GM23338 (cell line): ENCODE measurements around the gene ANKRD66.

Experiments used
- CREB1 ChIP-seq: fragments of 250-450 bp; sonication (Bioruptor Pico); IDR thresholded peaks from 2 replicates; pipeline ENCODE4 v1.5.0; 2020; ENCODE audit warnings: low read depth, mild to moderate bottlenecking, moderate library complexity
- EZH2 ChIP-seq: fragments of 200-600 bp; sonication (generic); IDR thresholded peaks from one replicate; pipeline ENCODE4 v1.8.0; 2017; ENCODE audit warnings: antibody characterized with exemption, mild to moderate bottlenecking, low read depth; ENCODE audit not compliant: unreplicated experiment
- EZH2phosphoT487 ChIP-seq: fragments of 200-600 bp; sonication (generic); IDR thresholded peaks from one replicate; pipeline ENCODE4 v1.8.1; 2018; ENCODE audit warnings: antibody characterized with exemption; ENCODE audit not compliant: unreplicated experiment
- JUNB ChIP-seq: IDR thresholded peaks from one replicate; pipeline ENCODE4 v1.6.1; 2016; ENCODE audit warnings: antibody characterized with exemption; ENCODE audit not compliant: unreplicated experiment
- NANOG ChIP-seq: IDR thresholded peaks from 2 replicates; pipeline ENCODE4 v1.6.1; 2016; ENCODE audit warnings: antibody characterized with exemption, borderline replicate concordance
- POLR2AphosphoS5 ChIP-seq: IDR thresholded peaks from 2 replicates; pipeline ENCODE4 v1.6.1; 2016; ENCODE audit warnings: antibody characterized with exemption, low read depth
- REST ChIP-seq: IDR thresholded peaks from one replicate; pipeline ENCODE4 v1.6.1; 2018; ENCODE audit warnings: antibody characterized with exemption; ENCODE audit not compliant: unreplicated experiment
- TF ChIP-seq, protein P1 (sequence below), 2 experiments: fragments of 200-600 bp in 1 of 2; sonication (generic) in 1 of 2; conservative IDR thresholded peaks; 2 replicates each; pipeline versions ENCODE4 v1.5.1 to v1.6.1; 2016 to 2017; ENCODE audit warnings: antibody characterized with exemption in 2 of 2, low read depth in 2 of 2, mild to moderate bottlenecking in 2 of 2, moderate library complexity in 1 of 2
- TF ChIP-seq, protein P2 (sequence below): IDR thresholded peaks from 2 replicates; pipeline ENCODE4 v1.6.1; 2016; ENCODE audit warnings: antibody characterized with exemption

GRCh38 chr6:46711491-46711890 is 35.2 kb upstream of the ANKRD66 start:
- TF ChIP-seq, protein P1, sequence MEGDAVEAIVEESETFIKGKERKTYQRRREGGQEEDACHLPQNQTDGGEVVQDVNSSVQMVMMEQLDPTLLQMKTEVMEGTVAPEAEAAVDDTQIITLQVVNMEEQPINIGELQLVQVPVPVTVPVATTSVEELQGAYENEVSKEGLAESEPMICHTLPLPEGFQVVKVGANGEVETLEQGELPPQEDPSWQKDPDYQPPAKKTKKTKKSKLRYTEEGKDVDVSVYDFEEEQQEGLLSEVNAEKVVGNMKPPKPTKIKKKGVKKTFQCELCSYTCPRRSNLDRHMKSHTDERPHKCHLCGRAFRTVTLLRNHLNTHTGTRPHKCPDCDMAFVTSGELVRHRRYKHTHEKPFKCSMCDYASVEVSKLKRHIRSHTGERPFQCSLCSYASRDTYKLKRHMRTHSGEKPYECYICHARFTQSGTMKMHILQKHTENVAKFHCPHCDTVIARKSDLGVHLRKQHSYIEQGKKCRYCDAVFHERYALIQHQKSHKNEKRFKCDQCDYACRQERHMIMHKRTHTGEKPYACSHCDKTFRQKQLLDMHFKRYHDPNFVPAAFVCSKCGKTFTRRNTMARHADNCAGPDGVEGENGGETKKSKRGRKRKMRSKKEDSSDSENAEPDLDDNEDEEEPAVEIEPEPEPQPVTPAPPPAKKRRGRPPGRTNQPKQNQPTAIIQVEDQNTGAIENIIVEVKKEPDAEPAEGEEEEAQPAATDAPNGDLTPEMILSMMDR (conservative IDR thresholded peaks at IDR 0.05; ENCODE audit: low read depth in 2 of 2) = no peak
- TF ChIP-seq REST (no peak), POLR2AphosphoS5 (no peak), EZH2 (no peak), NANOG (no peak), CREB1 (CRISPR knock-in tag) (no peak), JUNB (no peak), EZH2phosphoT487 (no peak)
- TF ChIP-seq, protein P2, sequence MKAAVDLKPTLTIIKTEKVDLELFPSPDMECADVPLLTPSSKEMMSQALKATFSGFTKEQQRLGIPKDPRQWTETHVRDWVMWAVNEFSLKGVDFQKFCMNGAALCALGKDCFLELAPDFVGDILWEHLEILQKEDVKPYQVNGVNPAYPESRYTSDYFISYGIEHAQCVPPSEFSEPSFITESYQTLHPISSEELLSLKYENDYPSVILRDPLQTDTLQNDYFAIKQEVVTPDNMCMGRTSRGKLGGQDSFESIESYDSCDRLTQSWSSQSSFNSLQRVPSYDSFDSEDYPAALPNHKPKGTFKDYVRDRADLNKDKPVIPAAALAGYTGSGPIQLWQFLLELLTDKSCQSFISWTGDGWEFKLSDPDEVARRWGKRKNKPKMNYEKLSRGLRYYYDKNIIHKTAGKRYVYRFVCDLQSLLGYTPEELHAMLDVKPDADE = no peak
